Adrenal gland (tissue), 12 donors: ENCODE results near the gene TXNRD2. TPM values are rescaled to one million over a fixed set of nuclear protein-coding genes. Genes with fewer than 3 reads are reported as not detected.

Source experiments
- DNase-seq, 7 donors: peaks; one replicate each; pipeline ENCODE4 v3.0.0-alpha.2; 2019 to 2020
- H3K27ac ChIP-seq, 5 donors: fragments of 200-600 bp; sonication (generic) in 4 of 5; 1 replicate in 3 of 5; 2 replicates in 2 of 5; pipeline versions ENCODE4 v1.5.1 to v1.8.0; 2016 to 2020; ENCODE audit warnings: mild to moderate bottlenecking in 1 of 5
- H3K27me3 ChIP-seq: fragments of 200-600 bp; 2 replicates; pipeline ENCODE4 v1.8.0; 2021
- H3K36me3 ChIP-seq, 2 donors: fragments of 200-600 bp; replicated peaks in 1 of 2; 1 replicate in 1 of 2; 2 replicates in 1 of 2; pipeline versions ENCODE4 v1.5.1 to v1.8.0; 2018 to 2022
- H3K4me1 ChIP-seq, 2 donors: fragments of 200-600 bp; replicated peaks in 1 of 2; 1 replicate in 1 of 2; 2 replicates in 1 of 2; pipeline versions ENCODE4 v1.5.1 to v1.8.0; 2018 to 2021
- H3K4me3 ChIP-seq, 4 donors: fragments of 200-600 bp; sonication (generic) in 3 of 4; one replicate each; pipeline ENCODE4 v1.5.1; 2016 to 2018
- H3K9me3 ChIP-seq, 3 donors: fragments of 200-600 bp; sonication (generic) in 1 of 3; replicated peaks in 1 of 3; 1 replicate in 2 of 3; 2 replicates in 1 of 3; pipeline versions ENCODE4 v1.5.1 to v1.8.0; 2016 to 2021
- POLR2A ChIP-seq, 2 donors: fragments of 450-650 bp; IDR thresholded peaks; one replicate each; pipeline ENCODE4 v1.6.1; 2017; ENCODE audit warnings: antibody characterized with exemption in 2 of 2, mild to moderate bottlenecking in 2 of 2, moderate library complexity in 1 of 2
- WGBS, 4 donors: extraction: QIAGEN DNeasy Blood & Tissue Kit in 2 of 4; methylation state at CpG; one replicate each; pipeline versions ENCODE4 v1.1.5 to v1.1.7; 2013 to 2017; 5-methylcytosine and 5-hydroxymethylcytosine counted together
- intact Hi-C, 2 donors: fragments of 100-400 bp; cut with DNase I; formaldehyde crosslinking; loops; one replicate each; pipeline versions ENCODE4 v1.14.1 to v1.15.0; 2022 to 2023
- polyA plus RNA-seq, 3 donors: library from polyadenylated mRNA; stranded (reverse); fragments of 200-250 nt in 2 of 3; fragments of 350-450 nt in 1 of 3; fragmentation: Illumina TruSeq in 1 of 3; extraction: RNeasy Lipid Tissue Mini Kit (QIAGEN cat#74804) in 1 of 3; gene quantifications; one replicate each; pipeline ENCODE4 v1.2.3, GENCODE V29; 2013 to 2014
- total RNA-seq, 9 donors: library from RNA; depleted of rRNA in 4 of 9; stranded (reverse); fragments of >200 nt in 4 of 9; fragments of 120-200 nt in 1 of 9; fragmentation: NEBNext Ultra II Directional in 1 of 9; extraction: Animal tissue kit (Norgen Biotek cat#: 25700) in 1 of 9; gene quantifications; one replicate each; pipeline versions ENCODE4 v1.1.0 to v1.2.4, GENCODE V29; 2013 to 2023
- TF ChIP-seq, protein P1 (sequence below), 6 experiments: fragments of 450-650 bp in 4 of 6; fragments of 200-600 bp in 2 of 6; sonication (generic) in 1 of 6; IDR thresholded peaks; 1 replicate in 5 of 6; 2 replicates in 1 of 6; pipeline versions ENCODE4 v1.5.1 to v1.8.0; 2016 to 2021; ENCODE audit warnings: antibody characterized with exemption in 6 of 6, mild to moderate bottlenecking in 2 of 6, moderate library complexity in 1 of 6
- donor health status: healthy with polysubstance abuse.
- donor health status: Bipolar disorder and iron deficiency.
- donor health status: DM: yes; HTN: yes; CAD: no.
- donor health status: DM: no; HTN: no; CAD: no.
- donor health status: DM: no; HTN: no; CAD: no.
- donor health status: DM: yes; HTN: yes; CAD: no.

TXNRD2 gene
- total and polyA plus RNA-seq, 12 donors: 39.6 to 171 (median 59.5) TPM

DNA sequence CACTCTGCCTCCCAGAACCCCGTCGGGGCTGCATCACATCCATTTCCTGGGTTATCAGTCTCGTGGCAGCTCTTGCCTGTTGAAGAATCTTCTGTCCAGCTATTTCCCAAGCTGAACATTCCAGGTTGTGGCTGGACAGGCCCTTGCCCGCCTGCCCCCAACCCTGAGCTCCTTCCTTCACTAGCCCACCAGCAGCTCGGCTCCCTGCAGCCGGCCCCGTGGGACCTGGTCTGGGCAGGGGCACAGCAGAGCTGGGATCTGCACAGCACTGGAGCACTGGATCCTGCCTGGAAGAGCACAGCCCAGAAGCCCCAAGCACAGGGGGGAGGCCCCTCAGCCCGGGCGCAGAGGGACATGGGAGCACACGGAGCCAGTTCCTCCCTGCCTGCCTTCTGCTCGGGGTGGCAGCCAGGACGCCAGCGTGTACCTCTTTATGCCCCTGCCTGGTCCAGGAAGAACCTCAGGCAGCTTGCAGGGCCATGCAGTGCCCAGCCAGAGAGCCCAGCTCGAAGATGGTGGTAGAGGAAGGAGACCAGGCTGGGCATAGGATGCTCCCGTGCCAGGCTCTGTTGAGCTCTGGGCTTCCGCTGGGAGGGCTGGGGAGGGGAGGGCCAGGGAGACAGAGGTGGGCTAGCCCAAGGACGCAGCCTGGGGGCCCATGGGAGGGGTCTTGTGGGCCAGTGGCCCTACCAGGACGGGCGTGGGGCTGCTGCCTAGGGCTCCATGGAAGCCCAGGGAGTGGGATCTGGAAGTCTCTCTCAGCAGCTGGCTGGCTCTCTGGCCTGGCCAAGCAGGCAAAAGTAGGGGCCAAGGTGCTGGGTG is 70.4 kb downstream of the TXNRD2 start:
- no peaks in the 10 kb centered on the region for H3K36me3 ChIP-seq
- no peak overlapping the region for H3K4me3 ChIP-seq
- H3K27ac ChIP-seq: no peak overlapping the region
- no peaks in the 10 kb centered on the region for H3K9me3 ChIP-seq
- H3K27me3 ChIP-seq: no peaks in the 10 kb centered on the region
- DNase-seq: peak in 6 of 7 donors; percentile 5 to 24 (median 13)
- TF ChIP-seq, protein P1, sequence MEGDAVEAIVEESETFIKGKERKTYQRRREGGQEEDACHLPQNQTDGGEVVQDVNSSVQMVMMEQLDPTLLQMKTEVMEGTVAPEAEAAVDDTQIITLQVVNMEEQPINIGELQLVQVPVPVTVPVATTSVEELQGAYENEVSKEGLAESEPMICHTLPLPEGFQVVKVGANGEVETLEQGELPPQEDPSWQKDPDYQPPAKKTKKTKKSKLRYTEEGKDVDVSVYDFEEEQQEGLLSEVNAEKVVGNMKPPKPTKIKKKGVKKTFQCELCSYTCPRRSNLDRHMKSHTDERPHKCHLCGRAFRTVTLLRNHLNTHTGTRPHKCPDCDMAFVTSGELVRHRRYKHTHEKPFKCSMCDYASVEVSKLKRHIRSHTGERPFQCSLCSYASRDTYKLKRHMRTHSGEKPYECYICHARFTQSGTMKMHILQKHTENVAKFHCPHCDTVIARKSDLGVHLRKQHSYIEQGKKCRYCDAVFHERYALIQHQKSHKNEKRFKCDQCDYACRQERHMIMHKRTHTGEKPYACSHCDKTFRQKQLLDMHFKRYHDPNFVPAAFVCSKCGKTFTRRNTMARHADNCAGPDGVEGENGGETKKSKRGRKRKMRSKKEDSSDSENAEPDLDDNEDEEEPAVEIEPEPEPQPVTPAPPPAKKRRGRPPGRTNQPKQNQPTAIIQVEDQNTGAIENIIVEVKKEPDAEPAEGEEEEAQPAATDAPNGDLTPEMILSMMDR (IDR thresholded peaks at IDR 0.05): no peak
- no peak for TF ChIP-seq POLR2A (IDR thresholded peaks at IDR 0.05)
- intact Hi-C loops: no loop called here
- WGBS, 4 donors: 75 to 84% (median 80%) methylated on average over 7 to 19 of the region's 19 CpGs
- no peaks in the 10 kb centered on the region for H3K4me1 ChIP-seq

DNA sequence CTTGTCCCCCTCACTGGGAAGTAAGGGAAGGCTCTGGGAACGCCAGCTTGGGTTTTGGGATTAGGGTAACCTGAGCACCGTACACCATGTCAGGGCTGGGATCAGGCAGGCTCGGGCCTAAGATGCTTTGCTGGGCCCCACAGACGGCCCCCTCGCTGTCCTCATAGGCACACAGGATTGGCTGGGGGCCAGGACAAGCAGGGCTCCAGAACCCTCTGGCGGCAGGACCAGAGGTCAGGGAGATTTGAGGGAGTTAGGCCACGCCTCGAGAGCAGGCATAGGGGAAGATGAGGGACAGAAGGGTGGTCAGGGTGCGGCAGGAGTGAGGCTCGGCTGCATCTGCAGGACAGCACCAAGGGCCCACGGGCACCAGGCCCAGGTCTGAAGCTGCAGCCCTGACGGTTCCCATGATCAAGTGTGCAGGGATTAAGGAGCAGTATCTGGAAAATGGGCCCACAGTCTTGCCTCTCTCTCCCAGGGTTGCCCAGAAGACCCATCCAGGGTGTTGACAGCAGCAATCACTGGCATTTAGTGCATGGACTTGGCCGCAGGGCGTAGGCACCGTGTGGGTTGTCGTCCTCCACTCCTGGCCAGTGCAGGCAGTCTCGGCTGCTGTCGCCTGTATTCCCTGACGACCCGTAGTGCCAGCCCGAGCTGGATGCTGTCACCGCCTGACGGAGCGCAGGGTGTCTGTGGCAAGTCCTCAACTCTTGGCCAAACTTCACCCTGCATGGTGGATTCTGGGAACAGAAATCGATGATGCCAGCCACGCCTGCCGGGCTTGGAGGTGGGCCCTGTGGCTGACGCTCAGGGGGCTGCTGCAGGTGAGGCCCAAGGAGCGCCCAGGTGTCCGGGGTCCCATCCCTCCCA is 71.2 kb downstream of the TXNRD2 start:
- TF ChIP-seq, protein P1 (IDR thresholded peaks at IDR 0.05): no peak
- TF ChIP-seq POLR2A (IDR thresholded peaks at IDR 0.05): no peak
- no peak overlapping the region for H3K4me3 ChIP-seq
- H3K9me3 ChIP-seq: no peaks in the 10 kb centered on the region
- 87 to 92% (median 90%) methylated on average over 20 to 30 of the region's 30 CpGs for WGBS, 4 donors
- peak in 5 of 7 donors; percentile 5 to 43 (median 10) for DNase-seq
- H3K27me3 ChIP-seq: no peaks in the 10 kb centered on the region
- H3K4me1 ChIP-seq: no peaks in the 10 kb centered on the region
- H3K27ac ChIP-seq: no peak overlapping the region
- H3K36me3 ChIP-seq: no peaks in the 10 kb centered on the region
- intact Hi-C loops: no loop called here

DNA sequence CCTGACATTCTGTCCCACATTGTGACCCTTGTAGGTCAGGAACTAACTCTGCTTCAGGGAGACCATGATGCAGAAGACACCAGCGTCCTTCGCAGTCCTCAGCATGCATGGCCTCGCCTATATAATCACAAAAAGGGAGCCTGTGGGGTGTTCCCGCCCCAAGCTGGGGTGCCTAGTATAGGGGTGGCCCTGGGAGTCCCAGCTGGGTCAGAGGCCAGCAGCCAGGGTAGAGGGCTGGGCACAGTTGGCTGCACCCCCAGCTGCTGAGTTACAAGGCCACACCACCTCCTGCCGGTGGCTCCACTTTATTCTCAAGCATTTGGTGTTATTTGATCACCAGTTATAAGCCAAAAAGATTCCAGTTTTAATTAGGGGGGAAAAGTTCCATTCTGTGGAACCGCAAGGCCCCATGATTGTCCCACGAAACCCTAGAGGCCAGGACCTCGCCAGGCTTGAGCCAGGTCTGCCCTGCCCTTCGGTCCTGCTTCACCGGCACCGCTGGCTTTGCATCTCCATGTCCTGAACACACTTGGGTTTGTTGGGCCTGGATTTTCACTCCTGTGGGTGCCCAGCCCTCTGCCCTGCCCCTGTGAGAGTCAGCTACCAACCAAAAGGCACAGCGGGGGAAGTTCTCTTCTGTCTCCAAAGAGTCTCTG is 72.0 kb downstream of the TXNRD2 start:
- 88 to 98% (median 91%) methylated on average over 7 to 12 of the region's 12 CpGs for WGBS, 4 donors
- H3K36me3 ChIP-seq: no peaks in the 10 kb centered on the region
- no peaks in the 10 kb centered on the region for H3K9me3 ChIP-seq
- H3K4me1 ChIP-seq: no peaks in the 10 kb centered on the region
- no peak overlapping the region for H3K4me3 ChIP-seq
- DNase-seq: peak in 5 of 7 donors; percentile 3 to 35 (median 10)
- TF ChIP-seq POLR2A (IDR thresholded peaks at IDR 0.05): no peak
- TF ChIP-seq, protein P1 (IDR thresholded peaks at IDR 0.05): no peak
- H3K27ac ChIP-seq: no peak overlapping the region
- intact Hi-C loops: no loop called here
- H3K27me3 ChIP-seq: no peaks in the 10 kb centered on the region
